ENCODE measurements around the gene OR2T2. TPM values are rescaled to one million over a fixed set of nuclear protein-coding genes. Genes with fewer than 3 reads are reported as not detected.
"Not testable (repeated sequence)": the region's sequence is repeated elsewhere in the genome, so short reads cannot be mapped to it uniquely, and the experiment has no call there.

The OR2T2 gene, protein sequence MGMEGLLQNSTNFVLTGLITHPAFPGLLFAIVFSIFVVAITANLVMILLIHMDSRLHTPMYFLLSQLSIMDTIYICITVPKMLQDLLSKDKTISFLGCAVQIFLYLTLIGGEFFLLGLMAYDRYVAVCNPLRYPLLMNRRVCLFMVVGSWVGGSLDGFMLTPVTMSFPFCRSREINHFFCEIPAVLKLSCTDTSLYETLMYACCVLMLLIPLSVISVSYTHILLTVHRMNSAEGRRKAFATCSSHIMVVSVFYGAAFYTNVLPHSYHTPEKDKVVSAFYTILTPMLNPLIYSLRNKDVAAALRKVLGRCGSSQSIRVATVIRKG
- not detected for total RNA-seq (2021; ENCODE audit: unreplicated experiment)
- polyA plus RNA-seq (2012; ENCODE audit: insufficient read length): not detected
- Bru-seq, nascent RNA: percentile 8 among the genes with signal in this experiment
- BruChase-seq, experiment 1, labeled RNA remaining after a 2-hour chase: percentile 16 among the genes with signal in this experiment
- BruChase-seq, experiment 2, labeled RNA remaining after a 6-hour chase: percentile 23 among the genes with signal in this experiment
- long read RNA-seq: 0 reads

DNA sequence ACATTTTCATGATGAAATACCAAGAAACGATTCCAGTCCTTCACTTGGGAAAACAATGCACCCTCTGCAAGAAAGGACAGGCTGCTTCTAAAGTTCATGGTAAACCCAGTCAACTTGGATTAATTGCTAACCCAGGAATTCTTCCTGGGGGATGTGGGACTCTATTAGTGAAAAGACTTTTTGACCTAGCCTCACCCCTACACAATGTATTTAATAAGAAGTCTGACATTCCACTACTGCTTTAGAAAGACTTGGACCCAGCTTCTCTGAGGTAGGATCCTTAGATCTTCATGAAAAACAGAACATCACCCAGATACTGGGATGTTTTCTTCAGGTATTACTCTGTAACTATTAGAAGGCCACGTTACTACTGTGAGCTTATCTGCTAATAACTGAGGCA is at the start of gene OR2T2:
TSS of gene OR2T2 (plus strand) at position 239 of the 400 bp plus-strand sequence. CDS start 7,161 bp downstream, outside the sequence.
- H3K36me3 ChIP-seq (ENCODE audit: control insufficient read depth, insufficient read depth, low read length); H3K4me1 ChIP-seq (ENCODE audit: control insufficient read depth, insufficient read depth, low read length); ATAC-seq; H3K27me3 ChIP-seq (ENCODE audit: control insufficient read depth, insufficient read depth, low read length); CTCF ChIA-PET; H3K9me3 ChIP-seq (ENCODE audit: control insufficient read depth, insufficient read depth, low read depth, low read length); BruUV-seq (replicated peaks); DNase-seq (ENCODE audit: low read depth, low spot score); in situ Hi-C loops (cut with HindIII; ENCODE audit: low pct_unique_long_range_greater_than_20kb, low sequenced_read_pairs); POLR2A ChIA-PET; intact Hi-C loops (cut with micrococcal nuclease; ENCODE audit: unreplicated experiment); H3K27ac ChIP-seq (ENCODE audit: low read length); H3K4me3 ChIP-seq (ENCODE audit: low read depth in 2 of 2, low read length in 2 of 2): not testable (repeated sequence)

DNA sequence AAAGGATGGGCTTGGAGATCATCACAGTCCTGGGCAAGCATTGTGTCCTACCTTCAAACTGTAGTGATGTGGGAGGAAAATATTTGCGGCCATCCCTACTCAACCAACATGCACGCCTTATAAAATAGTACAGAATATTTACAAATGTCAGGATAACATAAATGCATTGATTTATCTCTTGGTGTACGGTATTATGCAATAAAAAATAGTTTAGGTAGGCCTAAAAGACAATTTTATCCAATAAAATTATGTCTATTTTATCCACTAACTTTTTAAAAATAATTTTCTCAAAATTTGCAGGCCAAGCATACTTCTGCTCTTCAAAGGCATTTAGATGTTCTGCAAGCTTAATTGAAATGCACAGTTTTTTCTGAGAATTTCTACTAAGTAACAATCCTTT is 42.7 kb upstream of the OR2T2 start, which contains the start of gene OR2T1:
TSS of gene OR2T1 (plus strand) at position 301 of the 400 bp plus-strand sequence. CDS start 3,100 bp downstream, outside the sequence.
- H3K36me3 ChIP-seq (ENCODE audit: control insufficient read depth, insufficient read depth, low read length): no peaks in the 10 kb centered on the region
- ATAC-seq (no peak), DNase-seq (ENCODE audit: low read depth, low spot score) (no peak)
- intact Hi-C loops (cut with micrococcal nuclease; ENCODE audit: unreplicated experiment) (no loop called here), in situ Hi-C loops (cut with HindIII; ENCODE audit: low pct_unique_long_range_greater_than_20kb, low sequenced_read_pairs) (no loop called here)
- CTCF ChIA-PET: no interaction called here
- H3K9me3 ChIP-seq (ENCODE audit: control insufficient read depth, insufficient read depth, low read depth, low read length): peaks cover 2% of the 10 kb centered on the region; the same call in 1 of the 2 replicates
- H3K27me3 ChIP-seq (ENCODE audit: control insufficient read depth, insufficient read depth, low read length): no peaks in the 10 kb centered on the region
- no peaks in the 10 kb centered on the region for H3K4me1 ChIP-seq (ENCODE audit: control insufficient read depth, insufficient read depth, low read length)
- H3K27ac ChIP-seq (ENCODE audit: low read length): no peak within 1 kb of the TSS
- H3K4me3 ChIP-seq (ENCODE audit: low read depth in 2 of 2, low read length in 2 of 2): no peak within 1 kb of the TSS
- no TSS peak for BruUV-seq (replicated peaks)
- POLR2A ChIA-PET: no interaction called here
- no peak for TF ChIP-seq REST (IDR thresholded peaks at IDR 0.05; ENCODE audit: insufficient read depth in 1 of 2, low read depth in 2 of 2, low read length in 1 of 2)
- TF ChIP-seq, protein P1, sequence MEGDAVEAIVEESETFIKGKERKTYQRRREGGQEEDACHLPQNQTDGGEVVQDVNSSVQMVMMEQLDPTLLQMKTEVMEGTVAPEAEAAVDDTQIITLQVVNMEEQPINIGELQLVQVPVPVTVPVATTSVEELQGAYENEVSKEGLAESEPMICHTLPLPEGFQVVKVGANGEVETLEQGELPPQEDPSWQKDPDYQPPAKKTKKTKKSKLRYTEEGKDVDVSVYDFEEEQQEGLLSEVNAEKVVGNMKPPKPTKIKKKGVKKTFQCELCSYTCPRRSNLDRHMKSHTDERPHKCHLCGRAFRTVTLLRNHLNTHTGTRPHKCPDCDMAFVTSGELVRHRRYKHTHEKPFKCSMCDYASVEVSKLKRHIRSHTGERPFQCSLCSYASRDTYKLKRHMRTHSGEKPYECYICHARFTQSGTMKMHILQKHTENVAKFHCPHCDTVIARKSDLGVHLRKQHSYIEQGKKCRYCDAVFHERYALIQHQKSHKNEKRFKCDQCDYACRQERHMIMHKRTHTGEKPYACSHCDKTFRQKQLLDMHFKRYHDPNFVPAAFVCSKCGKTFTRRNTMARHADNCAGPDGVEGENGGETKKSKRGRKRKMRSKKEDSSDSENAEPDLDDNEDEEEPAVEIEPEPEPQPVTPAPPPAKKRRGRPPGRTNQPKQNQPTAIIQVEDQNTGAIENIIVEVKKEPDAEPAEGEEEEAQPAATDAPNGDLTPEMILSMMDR (IDR thresholded peaks at IDR 0.05): no peak
- no peak for TF ChIP-seq TCF7L2 (IDR thresholded peaks at IDR 0.05; ENCODE audit: low read depth, low read length)
- TF ChIP-seq POLR2AphosphoS5 (IDR thresholded peaks at IDR 0.05; ENCODE audit: low read depth, low read length): no peak
- TF ChIP-seq SIN3A (IDR thresholded peaks at IDR 0.05; ENCODE audit: borderline replicate concordance, insufficient read depth, low read depth, low read length): no peak

DNA sequence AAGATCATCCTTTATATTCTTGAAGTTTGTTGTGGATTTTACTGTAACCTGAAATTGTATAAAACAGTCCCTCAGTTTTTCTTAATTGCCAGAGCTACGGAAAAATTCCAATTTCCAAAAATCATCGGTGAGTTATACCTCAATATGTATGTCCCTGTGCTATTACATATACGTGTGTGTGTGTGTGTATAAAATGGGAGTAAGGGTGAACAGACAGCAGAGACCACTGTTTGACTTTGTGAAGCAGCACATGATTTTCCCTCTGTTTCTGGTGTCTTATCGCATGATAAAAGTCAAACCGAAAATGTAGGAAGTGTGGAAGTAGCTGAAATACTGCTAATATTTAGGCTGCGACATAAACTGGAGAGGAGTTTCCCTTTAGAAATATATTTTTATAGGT is 41.4 kb upstream of the OR2T2 start:
- DNase-seq (ENCODE audit: low read depth, low spot score) (peak; percentile 22), ATAC-seq (no peak)
- Histone ChIP-seq H3K9me3 (ENCODE audit: control insufficient read depth, insufficient read depth, low read depth, low read length) (peaks cover 2% of the 10 kb centered on the region; the same call in 1 of the 2 replicates), H3K4me1 (ENCODE audit: control insufficient read depth, insufficient read depth, low read length) (no peaks in the 10 kb centered on the region), H3K4me3 (ENCODE audit: low read depth in 2 of 2, low read length in 2 of 2) (no peak overlapping the region), H3K27me3 (ENCODE audit: control insufficient read depth, insufficient read depth, low read length) (no peaks in the 10 kb centered on the region), H3K36me3 (ENCODE audit: control insufficient read depth, insufficient read depth, low read length) (no peaks in the 10 kb centered on the region), H3K27ac (ENCODE audit: low read length) (no peak overlapping the region)
- no TSS peak for BruUV-seq (replicated peaks)
- POLR2A ChIA-PET: no interaction called here
- TF ChIP-seq POLR2AphosphoS5 (IDR thresholded peaks at IDR 0.05; ENCODE audit: low read depth, low read length): no peak
- intact Hi-C loops (cut with micrococcal nuclease; ENCODE audit: unreplicated experiment) (no loop called here), in situ Hi-C loops (cut with HindIII; ENCODE audit: low pct_unique_long_range_greater_than_20kb, low sequenced_read_pairs) (no loop called here)
- CTCF ChIA-PET: interaction anchor here (0.7 kb wide), 1 partner anchor 38 kb away, joined by 3 read pairs; no protein-coding TSS in a partner anchor
